ENCODE results near the gene TEN1.

GRCh38 chr17:75970011-75970523 lies 9.0 kb upstream of the TEN1 start:
- TF ChIP-seq POLR2A (IDR thresholded peaks at IDR 0.05; ENCODE audit: low read length) (no peak), GATA1 (IDR thresholded peaks at IDR 0.05; ENCODE audit: low read depth, low read length) (no peak)
